GM20431 (cell line): Measurements from ENCODE around the gene C1QTNF2.

Experiments
- in situ Hi-C: fragments of 300-500 bp; cut with MseI, MboI; formaldehyde crosslinking; loops from one replicate; pipeline ENCODE4 v1.15.0; 2020; ENCODE audit warnings: low sequenced_read_pairs; ENCODE audit not compliant: unreplicated experiment

Gene C1QTNF2

GRCh38 chr5:160375701-160376100, 5.3 kb upstream of the C1QTNF2 start:
- in situ Hi-C loops: no loop called here

GRCh38 chr5:160375166-160375565, 4.7 kb upstream of the C1QTNF2 start:
- in situ Hi-C loops: no loop called here

GRCh38 chr5:160371294-160371693, 868 bp upstream of the C1QTNF2 start:
- in situ Hi-C loops: no loop called here

- in situ Hi-C loops: no loop called here
Observed at GRCh38 chr5:160370713-160371034, 248 bp upstream of the C1QTNF2 start.

GRCh38 chr5:160367885-160368284, 2.5 kb downstream of the C1QTNF2 start:
- in situ Hi-C loops: no loop called here

GRCh38 chr5:160367261-160367660, 3.2 kb downstream of the C1QTNF2 start:
- in situ Hi-C loops: no loop called here

GRCh38 chr5:160366230-160366629, 4.2 kb downstream of the C1QTNF2 start:
- in situ Hi-C loops: no loop called here

GRCh38 chr5:160363660-160364395, 6.6 kb downstream of the C1QTNF2 start:
- in situ Hi-C loops: no loop called here

GRCh38 chr5:160363211-160363610, 7.2 kb downstream of the C1QTNF2 start:
- in situ Hi-C loops: no loop called here

GRCh38 chr5:160361624-160362228, 8.7 kb downstream of the C1QTNF2 start:
- in situ Hi-C loops: no loop called here

- in situ Hi-C loops: no loop called here
Observed at GRCh38 chr5:160360310-160360709, 10.1 kb downstream of the C1QTNF2 start.

GRCh38 chr5:160359816-160360215, 10.6 kb downstream of the C1QTNF2 start:
- in situ Hi-C loops: no loop called here

GRCh38 chr5:160359242-160359641, 11.2 kb downstream of the C1QTNF2 start:
- in situ Hi-C loops: no loop called here

GRCh38 chr5:160357861-160358411, 12.5 kb downstream of the C1QTNF2 start:
- in situ Hi-C loops: no loop called here

GRCh38 chr5:160357394-160357793, 13.0 kb downstream of the C1QTNF2 start:
- in situ Hi-C loops: no loop called here

GRCh38 chr5:160356550-160357347, 13.7 kb downstream of the C1QTNF2 start:
- in situ Hi-C loops: no loop called here

- in situ Hi-C loops: no loop called here
Observed at GRCh38 chr5:160354666-160355065, 15.8 kb downstream of the C1QTNF2 start.

- in situ Hi-C loops: no loop called here
Observed at GRCh38 chr5:160353379-160353778, 17.0 kb downstream of the C1QTNF2 start.

GRCh38 chr5:160352308-160352707, 18.1 kb downstream of the C1QTNF2 start:
- in situ Hi-C loops: no loop called here

- in situ Hi-C loops: loop anchor here (10.0 kb wide), 2 partner anchors 145 to 325 kb away; no protein-coding TSS in a partner anchor
Observed at GRCh38 chr5:160349935-160350303, 20.5 kb downstream of the C1QTNF2 start.
